ENCODE results near the gene KLHL22. TPM values are rescaled to one million over a fixed set of nuclear protein-coding genes. Genes with fewer than 3 reads are reported as not detected.

KLHL22 gene
- total RNA-seq, 4 donors from 2014 or later = 19.9 to 35.5 (median 27.3) TPM

Small RNA genes lying within 50 kb of the gene (small RNA-seq; reads per million reads assigned to genes)
- gene RF00019 (0 reads per million in 3 donors), gene RN7SL812P (0 reads per million in 3 donors), gene RNU6-225P (0 reads per million in 3 donors), gene RNY1P9 (0 to 0.08 (median 0) reads per million in 3 donors)

Other genes starting within 250 kb of the KLHL22 start
- 1 to 10 TPM in 2 of 4 donors, not detected in 2; 1.8 to 2.2 TPM for gene RTN4R, start 227.5 kb downstream of the KLHL22 start, total RNA-seq
- gene DGCR6L, start 175.7 kb downstream of the KLHL22 start, total RNA-seq = 10 to 100 TPM; 41.5 to 73.0 (median 52.9) TPM
- gene ZNF74, start 101.6 kb downstream of the KLHL22 start, total RNA-seq = 10 to 100 TPM in 3 of 4 donors, 1 to 10 TPM in 1; 9.6 to 20.0 (median 15.0) TPM
- gene SCARF2, start 58.0 kb downstream of the KLHL22 start, total RNA-seq = 10 to 100 TPM; 14.5 to 31.6 (median 22.2) TPM
- 10 to 100 TPM; 34.0 to 54.1 (median 38.9) TPM for gene MED15, start 11.8 kb upstream of the KLHL22 start, total RNA-seq

All from esophagus muscularis mucosa (tissue), 4 donors.